Natural killer cell (primary cell): ENCODE data around the gene DPPA4. TPM values are rescaled to one million over a fixed set of nuclear protein-coding genes. Genes with fewer than 3 reads are reported as not detected.
"Not testable (repeated sequence)": the region's sequence is repeated elsewhere in the genome, so short reads cannot be mapped to it uniquely, and the experiment has no call there.

Source experiments
- ATAC-seq, 3 donors: fragments of 150-1000 bp in 2 of 3; fragments of 200-7000 bp in 1 of 3; cut with Tn5 transposase; 1 replicate in 1 of 3; 2 replicates in 2 of 3; pipeline ENCODE4 v1.10.0; 2021; ENCODE audit warnings: mild to moderate bottlenecking in 2 of 3, moderate library complexity in 2 of 3
- DNase-seq, 2 donors: peaks; one replicate each; pipeline versions ENCODE4 v3.0.0 to v3.0.0-alpha.2; 2013 to 2021; ENCODE audit warnings: mixed read lengths in 1 of 2
- H3K27ac ChIP-seq: one replicate; pipeline ENCODE4 v1.5.1; 2013; ENCODE audit warnings: mild to moderate bottlenecking, low read length
- H3K27me3 ChIP-seq: one replicate; pipeline ENCODE4 v1.6.1; 2013; ENCODE audit warnings: low read length; ENCODE audit not compliant: control insufficient read depth, insufficient read depth
- H3K36me3 ChIP-seq: one replicate; pipeline ENCODE4 v1.6.1; 2013; ENCODE audit warnings: low read length; ENCODE audit not compliant: control insufficient read depth, insufficient read depth
- H3K4me1 ChIP-seq: one replicate; pipeline ENCODE4 v1.6.1; 2013; ENCODE audit warnings: low read length; ENCODE audit not compliant: control insufficient read depth, insufficient read depth
- H3K4me3 ChIP-seq: one replicate; pipeline ENCODE4 v1.5.1; 2013; ENCODE audit warnings: low read length
- H3K9me3 ChIP-seq: one replicate; pipeline ENCODE4 v1.6.1; 2013; ENCODE audit warnings: low read length; ENCODE audit not compliant: control insufficient read depth, insufficient read depth
- H3K27ac Mint-ChIP-seq, 2 donors: one replicate each; pipeline ENCODE4 v1.8.0; 2022; ENCODE audit warnings: mild to moderate bottlenecking in 2 of 2, mixed read lengths in 2 of 2, moderate library complexity in 1 of 2
- H3K27me3 Mint-ChIP-seq, 2 donors: one replicate each; pipeline ENCODE4 v1.8.0; 2022; ENCODE audit warnings: low read depth in 2 of 2, mixed read lengths in 2 of 2
- H3K36me3 Mint-ChIP-seq: one replicate; pipeline ENCODE4 v1.8.0; 2022; ENCODE audit warnings: mixed read lengths
- H3K4me1 Mint-ChIP-seq, 2 donors: one replicate each; pipeline ENCODE4 v1.8.0; 2022; ENCODE audit warnings: mixed read lengths in 2 of 2
- H3K4me3 Mint-ChIP-seq: one replicate; pipeline ENCODE4 v1.8.0; 2022; ENCODE audit warnings: mild to moderate bottlenecking, moderate library complexity, mixed read lengths
- H3K9me3 Mint-ChIP-seq, 2 donors: one replicate each; pipeline ENCODE4 v1.8.0; 2022; ENCODE audit warnings: mixed read lengths in 2 of 2
- CTCF ChIP-seq: fragments of 200-600 bp; IDR thresholded peaks from one replicate; pipeline ENCODE4 v1.8.0; 2022; ENCODE audit warnings: antibody characterized with exemption
- WGBS: methylation state at CpG from one replicate; pipeline ENCODE4 v1.1.7; 2013; ENCODE audit warnings: missing lambda C conversion rate; ENCODE audit not compliant: insufficient coverage; 5-methylcytosine and 5-hydroxymethylcytosine counted together
- intact Hi-C: fragments of 100-400 bp; cut with micrococcal nuclease; formaldehyde crosslinking; loops from one replicate; pipeline ENCODE4 v1.14.2; 2022
- total RNA-seq, 4 donors: library from RNA; stranded (reverse); fragments of 120-200 nt in 1 of 4; gene quantifications; one replicate each; pipeline versions ENCODE4 v1.2.3 to v1.2.4, GENCODE V29; 2013 to 2022

Gene DPPA4
- total RNA-seq, 3 donors from 2014 or later (not counting 1 experiment from before 2014, with no cell fraction given) = 1.2 to 2.3 (median 1.8) TPM

GRCh38 chr3:109382588-109382987 lies 45.2 kb upstream of the DPPA4 start:
- Mint-ChIP-seq H3K36me3 (no peaks in the 10 kb centered on the region), H3K4me1 (no peaks in the 10 kb centered on the region), H3K27ac (no peak overlapping the region), H3K4me3 (no peak overlapping the region), H3K9me3 (no peaks in the 10 kb centered on the region), H3K27me3 (no peaks in the 10 kb centered on the region)
- TF ChIP-seq CTCF = no peak
- ATAC-seq (no peak), DNase-seq (no peak)
- intact Hi-C loops = no loop called here
- Histone ChIP-seq H3K4me3 (no peak overlapping the region), H3K4me1 (no peaks in the 10 kb centered on the region), H3K36me3 (no peaks in the 10 kb centered on the region), H3K27ac (no peak overlapping the region), H3K27me3 (no peaks in the 10 kb centered on the region), H3K9me3 (no peaks in the 10 kb centered on the region)
- 59% methylated on average over 7 of the region's 7 CpGs for WGBS

- Mint-ChIP-seq H3K4me3 (no peak overlapping the region), H3K27me3 (no peaks in the 10 kb centered on the region), H3K9me3 (no peaks in the 10 kb centered on the region), H3K36me3 (no peaks in the 10 kb centered on the region), H3K27ac (no peak overlapping the region), H3K4me1 (no peaks in the 10 kb centered on the region)
- H3K9me3 ChIP-seq = no peaks in the 10 kb centered on the region
- no peaks in the 10 kb centered on the region for H3K4me1 ChIP-seq
- intact Hi-C loops = no loop called here
- H3K36me3 ChIP-seq = no peaks in the 10 kb centered on the region
- ATAC-seq = no peak
- no peak overlapping the region for H3K4me3 ChIP-seq
- H3K27ac ChIP-seq = no peak overlapping the region
- H3K27me3 ChIP-seq = no peaks in the 10 kb centered on the region
- no peak for DNase-seq
- no peak for TF ChIP-seq CTCF
- WGBS = 100% methylated on average over 2 of the region's 3 CpGs
Observed at GRCh38 chr3:109375975-109376374, 38.6 kb upstream of the DPPA4 start.

GRCh38 chr3:109374434-109374833 lies 37.1 kb upstream of the DPPA4 start:
- H3K36me3 Mint-ChIP-seq, H3K27me3 ChIP-seq, H3K27me3 Mint-ChIP-seq, H3K9me3 ChIP-seq, H3K27ac Mint-ChIP-seq, ATAC-seq, H3K4me1 Mint-ChIP-seq, H3K36me3 ChIP-seq, intact Hi-C loops, H3K4me3 Mint-ChIP-seq, H3K4me1 ChIP-seq, H3K4me3 ChIP-seq, H3K9me3 Mint-ChIP-seq, DNase-seq, H3K27ac ChIP-seq: not testable (repeated sequence)
- WGBS = 78% methylated on average over 3 of the region's 4 CpGs

GRCh38 chr3:109373933-109374332 lies 36.6 kb upstream of the DPPA4 start:
- Histone ChIP-seq H3K9me3 (no peaks in the 10 kb centered on the region), H3K4me1 (no peaks in the 10 kb centered on the region), H3K27ac (no peak overlapping the region), H3K4me3 (no peak overlapping the region), H3K36me3 (no peaks in the 10 kb centered on the region), H3K27me3 (no peaks in the 10 kb centered on the region)
- H3K4me3 Mint-ChIP-seq = no peak overlapping the region
- DNase-seq (no peak), ATAC-seq (no peak)
- no CpG with 5 or more reads among the region's 2 CpGs for WGBS
- intact Hi-C loops = no loop called here
- no peak overlapping the region for H3K27ac Mint-ChIP-seq
- TF ChIP-seq CTCF = no peak
- H3K4me1 Mint-ChIP-seq = no peaks in the 10 kb centered on the region
- H3K36me3 Mint-ChIP-seq = no peaks in the 10 kb centered on the region
- H3K27me3 Mint-ChIP-seq = no peaks in the 10 kb centered on the region
- no peaks in the 10 kb centered on the region for H3K9me3 Mint-ChIP-seq
